Activated naive CD4-positive, alpha-beta T cell treated with anti-CD3 and anti-CD28 coated beads for 36 hours (primary cell): ENCODE results near the gene CTNNBIP1. TPM values are rescaled to one million over a fixed set of nuclear protein-coding genes. Genes with fewer than 3 reads are reported as not detected.

Source experiments
- CTCF ChIA-PET: fragments of 350-600 bp; sonication (Branson Sonifier 250); formaldehyde crosslinking; loops from one replicate; lab custom pipeline; 2021; ENCODE audit warnings: antibody characterized with exemption; lab: Charles Lee
- DNase-seq: peaks from one replicate; pipeline ENCODE4 v3.0.0-alpha.2; 2020
- H3K27ac Mint-ChIP-seq: one replicate; pipeline ENCODE4 v1.8.0; 2021; ENCODE audit warnings: mild to moderate bottlenecking, mixed read lengths
- H3K27me3 Mint-ChIP-seq: one replicate; pipeline ENCODE4 v1.8.0; 2021; ENCODE audit warnings: low read depth, mixed read lengths
- H3K36me3 Mint-ChIP-seq: one replicate; pipeline ENCODE4 v1.8.0; 2021; ENCODE audit warnings: low read depth, mixed read lengths
- H3K4me1 Mint-ChIP-seq: one replicate; pipeline ENCODE4 v1.8.0; 2021; ENCODE audit warnings: low read depth, mixed read lengths
- H3K4me3 Mint-ChIP-seq: one replicate; pipeline ENCODE4 v1.8.0; 2021; ENCODE audit warnings: mild to moderate bottlenecking, moderate library complexity, mixed read lengths
- H3K9me3 Mint-ChIP-seq: one replicate; pipeline ENCODE4 v1.8.0; 2021; ENCODE audit warnings: mixed read lengths
- intact Hi-C: fragments of 100-400 bp; cut with micrococcal nuclease; formaldehyde crosslinking; loops from one replicate; pipeline ENCODE4 v1.15.1; 2023
- total RNA-seq, 2 experiments: library from RNA; stranded (reverse); gene quantifications; one replicate each; pipeline ENCODE4 v1.2.3, GENCODE V29; 2021

The CTNNBIP1 gene
- total RNA-seq, 2 experiments from 2014 or later: 9.5 to 10.3 TPM

DNA sequence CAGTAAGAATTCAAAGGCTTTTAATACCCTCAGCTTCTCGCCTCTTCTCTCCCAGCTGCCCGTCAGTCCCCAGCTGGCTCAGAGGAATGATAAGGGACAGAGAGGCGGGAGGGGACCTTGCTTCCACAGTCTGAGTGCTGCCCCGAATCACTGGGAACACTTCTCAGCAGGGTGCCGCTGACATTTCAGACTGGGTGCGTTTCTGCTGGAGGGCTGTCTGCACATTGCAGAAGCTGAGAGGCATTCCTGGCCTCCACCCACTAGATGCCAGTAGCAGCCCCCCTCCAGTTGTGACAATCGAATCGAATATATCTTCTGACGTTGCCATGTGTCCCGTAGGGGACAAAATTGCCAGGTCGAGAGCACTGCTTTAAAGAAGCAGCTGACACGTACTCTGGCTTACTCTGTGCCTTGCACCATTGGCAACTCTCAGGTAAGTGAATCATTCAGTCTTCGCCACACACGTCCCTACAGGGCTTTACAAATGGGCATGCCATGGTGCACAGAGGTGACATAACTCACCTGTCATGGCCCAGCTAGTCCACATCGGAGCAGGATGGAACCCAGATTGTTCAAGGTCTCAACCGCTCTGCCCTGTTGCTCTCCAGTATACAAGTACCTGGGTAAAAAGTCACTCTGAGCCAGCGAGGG, 23.9 kb downstream of the CTNNBIP1 start:
- CTCF ChIA-PET: interaction anchor here (0.6 to 1.5 kb wide), 3 partner anchors 12 to 617 kb away, joined by 3 to 5 read pairs (median 3); no protein-coding TSS in a partner anchor
- H3K27ac Mint-ChIP-seq: no peak overlapping the region
- peaks cover 5% of the 10 kb centered on the region for H3K4me1 Mint-ChIP-seq
- DNase-seq: no peak
- H3K9me3 Mint-ChIP-seq: no peaks in the 10 kb centered on the region
- intact Hi-C loops: no loop called here
- H3K36me3 Mint-ChIP-seq: no peaks in the 10 kb centered on the region
- H3K4me3 Mint-ChIP-seq: no peak overlapping the region
- no peaks in the 10 kb centered on the region for H3K27me3 Mint-ChIP-seq

DNA sequence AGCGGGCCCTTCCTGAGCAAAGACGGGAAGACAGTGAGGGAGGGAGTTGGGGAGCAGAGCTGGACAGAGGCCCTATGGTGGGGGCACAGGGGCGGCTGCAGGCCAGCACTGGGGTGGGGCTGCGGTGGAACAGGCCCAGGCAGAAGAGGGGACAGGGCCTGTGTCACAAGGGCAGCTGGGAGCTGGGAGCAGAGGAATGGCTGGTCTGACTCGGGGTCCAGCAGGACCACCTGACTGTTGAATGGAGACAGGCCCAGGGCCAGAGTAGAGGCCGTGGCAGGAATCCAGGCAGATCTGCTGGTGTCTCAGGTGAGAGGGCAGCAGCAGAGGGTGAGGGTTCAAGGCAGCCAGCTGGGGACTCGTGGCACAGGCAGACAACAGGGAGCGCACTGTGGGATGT, 25.3 kb downstream of the CTNNBIP1 start:
- no peak overlapping the region for H3K27ac Mint-ChIP-seq
- peaks cover 5% of the 10 kb centered on the region for H3K4me1 Mint-ChIP-seq
- H3K27me3 Mint-ChIP-seq: no peaks in the 10 kb centered on the region
- DNase-seq: no peak
- H3K9me3 Mint-ChIP-seq: no peaks in the 10 kb centered on the region
- CTCF ChIA-PET: no interaction called here
- intact Hi-C loops: no loop called here
- no peak overlapping the region for H3K4me3 Mint-ChIP-seq
- no peaks in the 10 kb centered on the region for H3K36me3 Mint-ChIP-seq

DNA sequence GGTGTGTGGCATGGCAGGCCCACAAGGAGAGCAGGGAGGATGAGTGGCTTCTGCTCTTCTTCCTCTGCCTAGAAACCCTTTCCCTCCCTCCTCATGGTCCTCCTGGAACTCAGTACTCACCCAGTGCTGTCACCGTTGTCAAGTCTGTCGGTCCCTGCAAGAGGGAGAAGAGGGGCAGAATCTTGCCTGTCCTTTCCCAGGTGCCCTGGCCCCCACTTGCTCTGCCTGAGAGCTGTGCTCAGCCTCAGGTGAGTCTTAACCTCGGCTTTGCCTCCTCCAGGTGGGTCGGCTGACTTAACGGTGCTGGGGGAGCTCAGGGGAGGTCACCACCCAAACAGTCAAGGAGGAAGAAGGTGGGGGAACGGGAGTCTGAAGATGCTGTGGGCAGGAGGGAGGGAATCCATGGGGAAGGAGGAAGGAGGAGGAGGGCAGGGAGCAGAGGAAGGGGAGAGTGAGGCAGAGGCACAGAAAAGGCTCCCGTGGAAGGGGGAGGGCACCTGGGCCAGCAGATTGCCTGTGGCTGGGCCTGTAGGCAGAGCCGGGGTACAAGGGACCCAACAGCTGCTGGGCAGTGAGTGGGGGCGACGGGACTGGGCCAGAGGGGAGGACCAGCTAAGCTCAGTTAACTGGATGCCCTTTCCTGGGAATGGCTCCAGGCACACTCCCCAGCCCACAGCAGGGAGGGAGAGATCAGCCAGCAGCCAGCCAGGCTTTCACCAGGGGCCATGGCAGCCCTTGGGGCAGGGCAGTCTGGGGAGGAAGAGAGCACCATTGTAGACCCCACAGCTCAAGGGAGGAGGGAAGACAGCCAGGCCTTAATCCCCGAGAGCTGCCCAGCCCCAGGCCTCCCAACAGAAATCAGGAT, 26.3 kb downstream of the CTNNBIP1 start:
- intact Hi-C loops: no loop called here
- H3K27ac Mint-ChIP-seq: no peak overlapping the region
- no peak for DNase-seq
- no peaks in the 10 kb centered on the region for H3K27me3 Mint-ChIP-seq
- CTCF ChIA-PET: interaction anchor here (1.0 to 2.3 kb wide), 2 partner anchors 9 to 30 kb away, joined by 3 to 10 read pairs; no protein-coding TSS in a partner anchor
- peaks cover 5% of the 10 kb centered on the region for H3K4me1 Mint-ChIP-seq
- H3K9me3 Mint-ChIP-seq: no peaks in the 10 kb centered on the region
- H3K4me3 Mint-ChIP-seq: no peak overlapping the region
- H3K36me3 Mint-ChIP-seq: no peaks in the 10 kb centered on the region

GRCh38 chr1:9882945-9883303, 27.1 kb downstream of the CTNNBIP1 start:
- no peak for DNase-seq
- no peaks in the 10 kb centered on the region for H3K9me3 Mint-ChIP-seq
- no peak overlapping the region for H3K4me3 Mint-ChIP-seq
- H3K36me3 Mint-ChIP-seq: no peaks in the 10 kb centered on the region
- intact Hi-C loops: no loop called here
- peaks cover 5% of the 10 kb centered on the region for H3K4me1 Mint-ChIP-seq
- CTCF ChIA-PET: interaction anchor here (1.0 to 2.3 kb wide), 2 partner anchors 10 to 31 kb away, joined by 3 to 10 read pairs; no protein-coding TSS in a partner anchor
- no peak overlapping the region for H3K27ac Mint-ChIP-seq
- H3K27me3 Mint-ChIP-seq: no peaks in the 10 kb centered on the region

DNA sequence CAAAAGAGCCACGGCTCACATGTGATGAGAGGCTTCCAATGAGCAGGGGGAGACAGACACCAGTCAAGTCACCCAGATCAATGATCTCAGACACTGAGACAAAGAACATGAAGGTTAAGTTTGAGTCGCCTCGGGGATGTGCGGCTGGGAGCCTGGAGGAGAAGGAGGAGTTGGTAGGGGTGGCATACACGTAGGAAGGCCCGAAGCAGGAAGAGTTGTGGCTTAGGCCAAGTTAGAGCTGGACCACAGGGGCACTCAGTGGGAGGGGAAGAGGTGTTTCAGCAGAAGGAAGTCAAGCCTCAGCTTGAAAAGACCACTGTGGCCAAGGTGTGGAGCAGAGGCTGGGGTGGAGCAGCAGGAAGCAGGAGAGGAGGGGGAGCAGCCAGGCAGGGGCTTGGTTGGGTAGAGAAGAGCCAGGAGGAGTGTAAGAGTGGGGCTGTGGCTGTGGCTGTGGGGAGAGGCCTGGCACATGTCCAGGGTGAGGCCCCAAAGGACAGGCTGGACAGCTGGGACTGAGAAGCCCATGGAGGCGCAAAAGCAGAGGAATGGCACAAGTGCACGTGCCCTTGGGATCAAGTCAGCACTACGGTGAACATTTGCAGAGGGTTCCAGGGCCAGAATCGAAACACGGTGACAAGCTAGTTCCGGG, 27.6 kb downstream of the CTNNBIP1 start:
- no peaks in the 10 kb centered on the region for H3K36me3 Mint-ChIP-seq
- intact Hi-C loops: no loop called here
- no peaks in the 10 kb centered on the region for H3K27me3 Mint-ChIP-seq
- no peak overlapping the region for H3K27ac Mint-ChIP-seq
- no peak for DNase-seq
- no peaks in the 10 kb centered on the region for H3K9me3 Mint-ChIP-seq
- no peak overlapping the region for H3K4me3 Mint-ChIP-seq
- peaks cover 5% of the 10 kb centered on the region for H3K4me1 Mint-ChIP-seq
- CTCF ChIA-PET: interaction anchor here (2.3 kb wide), 1 partner anchor 32 kb away, joined by 10 read pairs; no protein-coding TSS in a partner anchor

GRCh38 chr1:9881838-9882249, 28.2 kb downstream of the CTNNBIP1 start:
- no peak for DNase-seq
- no peak overlapping the region for H3K4me3 Mint-ChIP-seq
- H3K27me3 Mint-ChIP-seq: no peaks in the 10 kb centered on the region
- no peaks in the 10 kb centered on the region for H3K36me3 Mint-ChIP-seq
- H3K27ac Mint-ChIP-seq: no peak overlapping the region
- H3K4me1 Mint-ChIP-seq: peaks cover 5% of the 10 kb centered on the region
- CTCF ChIA-PET: no interaction called here
- intact Hi-C loops: no loop called here
- no peaks in the 10 kb centered on the region for H3K9me3 Mint-ChIP-seq

- Mint-ChIP-seq H3K27ac (no peak overlapping the region), H3K4me1 (peaks cover 5% of the 10 kb centered on the region), H3K9me3 (no peaks in the 10 kb centered on the region), H3K27me3 (no peaks in the 10 kb centered on the region), H3K4me3 (no peak overlapping the region), H3K36me3 (no peaks in the 10 kb centered on the region)
- CTCF ChIA-PET: interaction anchor here (1.3 to 2.3 kb wide), 3 partner anchors 10 to 36 kb away, joined by 3 to 19 read pairs (median 4); no protein-coding TSS in a partner anchor
- intact Hi-C loops: no loop called here
- DNase-seq: no peak
These were observed 31.7 kb downstream of the CTNNBIP1 start for GRCh38 chr1:9878404-9878803.

DNA sequence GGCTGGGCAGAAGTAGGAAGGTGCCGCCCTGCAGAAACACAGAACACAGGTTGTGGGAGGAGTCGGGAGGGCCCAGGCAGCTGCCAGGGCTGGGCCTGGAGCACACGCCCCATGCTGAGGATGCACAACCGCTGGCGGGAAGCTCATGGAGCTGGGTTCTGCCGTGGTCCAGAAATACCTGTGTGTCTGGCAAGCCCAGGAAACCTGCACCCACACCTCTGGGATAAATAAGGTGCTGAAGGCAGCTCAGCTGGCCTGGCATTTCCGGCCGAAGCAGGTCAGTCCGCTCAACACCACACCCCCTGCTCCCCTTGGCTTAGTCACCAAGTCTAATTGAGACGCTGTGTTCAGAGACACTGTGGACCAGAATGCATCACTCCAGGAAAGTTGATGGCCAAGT, 32.1 kb downstream of the CTNNBIP1 start:
- intact Hi-C loops: no loop called here
- CTCF ChIA-PET: interaction anchor here (1.1 to 2.3 kb wide), 3 partner anchors 9 to 93 kb away, joined by 4 to 19 read pairs (median 5); no protein-coding TSS in a partner anchor
- no peak overlapping the region for H3K4me3 Mint-ChIP-seq
- H3K4me1 Mint-ChIP-seq: peaks cover 5% of the 10 kb centered on the region
- no peak overlapping the region for H3K27ac Mint-ChIP-seq
- no peak for DNase-seq
- no peaks in the 10 kb centered on the region for H3K27me3 Mint-ChIP-seq
- no peaks in the 10 kb centered on the region for H3K36me3 Mint-ChIP-seq
- no peaks in the 10 kb centered on the region for H3K9me3 Mint-ChIP-seq

DNA sequence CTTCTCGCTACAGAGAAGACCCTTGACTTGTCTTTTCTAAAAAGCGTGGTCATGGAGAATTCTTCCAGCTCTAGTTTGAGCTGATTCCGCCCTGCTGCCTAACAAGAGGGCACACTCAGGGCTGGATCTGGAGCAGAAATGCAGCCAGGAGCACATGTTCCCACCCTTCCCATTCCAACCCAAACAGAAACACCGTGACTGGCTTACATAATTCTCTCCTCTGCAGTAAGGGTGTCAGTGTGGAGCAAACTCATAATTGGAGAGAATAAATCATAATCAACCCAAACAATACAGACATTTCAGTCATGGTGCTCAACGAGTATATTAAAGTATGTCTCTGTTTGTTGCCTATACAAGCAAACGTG, 34.5 kb downstream of the CTNNBIP1 start:
- H3K4me3 Mint-ChIP-seq: no peak overlapping the region
- no peak for DNase-seq
- CTCF ChIA-PET: interaction anchor here (0.6 to 6.2 kb wide), 9 partner anchors 14 to 277 kb away, joined by 3 to 44 read pairs (median 4); partner anchors contain the start of genes LZIC and NMNAT1
- H3K9me3 Mint-ChIP-seq: no peaks in the 10 kb centered on the region
- intact Hi-C loops: loop anchor here (1.0 to 2.0 kb wide), 6 partner anchors 39 to 553 kb away; partner anchors contain the start of gene UBE4B
- H3K27ac Mint-ChIP-seq: no peak overlapping the region
- no peaks in the 10 kb centered on the region for H3K4me1 Mint-ChIP-seq
- no peaks in the 10 kb centered on the region for H3K36me3 Mint-ChIP-seq
- no peaks in the 10 kb centered on the region for H3K27me3 Mint-ChIP-seq

DNA sequence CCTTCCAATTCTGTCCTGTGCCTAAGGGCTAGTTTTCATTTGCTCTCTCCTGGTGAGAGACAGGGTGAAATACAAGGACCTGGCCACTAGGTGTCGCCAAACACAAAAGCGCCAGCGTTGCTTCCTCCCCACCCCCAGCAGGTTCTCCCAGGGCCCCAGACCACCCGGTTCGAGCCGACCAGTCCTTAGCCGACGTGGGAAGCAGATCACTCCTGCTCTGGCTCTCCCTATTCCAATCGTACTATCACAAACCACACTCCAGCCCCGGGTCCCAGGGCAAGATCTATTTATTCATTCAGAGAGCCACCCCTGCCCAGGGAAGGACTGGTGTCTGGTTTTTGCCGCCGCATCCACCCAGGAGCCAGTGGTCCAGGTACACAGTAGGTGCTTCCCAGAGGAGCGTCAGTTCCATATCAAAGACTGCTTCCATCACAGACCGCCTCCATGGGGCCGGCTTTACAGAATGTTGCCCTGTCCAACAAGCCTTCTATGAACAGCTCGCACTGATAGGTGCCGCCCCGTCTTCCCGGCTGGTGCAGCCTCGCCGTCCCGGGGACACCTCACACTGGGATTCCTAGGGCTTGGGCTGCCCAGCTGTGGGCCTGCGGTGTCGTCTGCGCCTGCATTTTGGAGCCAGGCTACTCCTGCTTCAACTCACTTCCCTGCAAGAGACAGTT, 35.0 kb downstream of the CTNNBIP1 start:
- peak; percentile 84 for DNase-seq

DNA sequence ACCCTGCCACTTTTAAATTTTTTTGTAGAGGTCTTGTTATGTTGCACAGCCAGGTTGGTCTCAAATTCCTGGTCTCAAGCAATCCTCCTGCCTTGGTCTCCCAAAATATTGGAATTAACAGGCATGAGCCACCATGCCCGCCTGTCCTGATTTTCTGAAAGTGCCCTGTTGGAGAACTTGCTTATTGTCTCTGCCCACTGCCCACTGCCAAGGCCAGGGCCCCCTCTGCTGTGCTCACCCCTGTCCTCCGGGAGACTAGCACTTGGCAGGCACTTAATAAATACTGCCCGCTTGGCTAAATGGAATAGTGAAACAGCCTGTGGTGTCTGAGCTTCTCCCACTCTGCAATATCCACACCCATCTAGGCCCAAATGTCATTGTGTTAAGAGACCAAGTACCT, 35.7 kb downstream of the CTNNBIP1 start:
- Mint-ChIP-seq H3K27me3 (no peaks in the 10 kb centered on the region), H3K4me1 (no peaks in the 10 kb centered on the region), H3K27ac (no peak overlapping the region), H3K36me3 (no peaks in the 10 kb centered on the region), H3K4me3 (no peak overlapping the region), H3K9me3 (no peaks in the 10 kb centered on the region)
- intact Hi-C loops: loop anchor here (2.0 kb wide), 3 partner anchors 76 to 278 kb away; partner anchors contain the start of gene UBE4B
- DNase-seq: no peak
- CTCF ChIA-PET: interaction anchor here (0.6 to 6.2 kb wide), 25 partner anchors 10 to 672 kb away, joined by 3 to 44 read pairs (median 4); partner anchors contain the start of genes LZIC and NMNAT1

More for the DNA sequence above, 35.0 kb downstream of the CTNNBIP1 start:
- no peaks in the 10 kb centered on the region for H3K27me3 Mint-ChIP-seq
- H3K4me1 Mint-ChIP-seq: no peaks in the 10 kb centered on the region
- no peak overlapping the region for H3K27ac Mint-ChIP-seq
- H3K9me3 Mint-ChIP-seq: no peaks in the 10 kb centered on the region
- intact Hi-C loops: loop anchor here (1.0 to 2.0 kb wide), 6 partner anchors 39 to 553 kb away; partner anchors contain the start of gene UBE4B
- H3K36me3 Mint-ChIP-seq: no peaks in the 10 kb centered on the region
- H3K4me3 Mint-ChIP-seq: no peak overlapping the region
- CTCF ChIA-PET: interaction anchor here (0.6 to 6.2 kb wide), 26 partner anchors 11 to 673 kb away, joined by 3 to 44 read pairs (median 4); partner anchors contain the start of genes LZIC and NMNAT1
